ENCODE results near the gene FUT9. TPM values are rescaled to one million over a fixed set of nuclear protein-coding genes. Genes with fewer than 3 reads are reported as not detected.

The FUT9 gene
- polyA plus RNA-seq, 1 donor = 0.03 TPM

GRCh38 chr6:96065213-96065612, 49.4 kb downstream of the FUT9 start:
- H3K4me3 ChIP-seq (ENCODE audit: low read length) = no peak overlapping the region
- H3K9me3 ChIP-seq (ENCODE audit: control insufficient read depth, low read depth, low read length) = no peaks in the 10 kb centered on the region
- 88% methylated on average over 1 of the region's 2 CpGs for WGBS (ENCODE audit: insufficient coverage, low lambda C conversion rate)
- H3K36me3 ChIP-seq (ENCODE audit: control insufficient read depth, insufficient read depth, low read length) = no peaks in the 10 kb centered on the region
- H3K27me3 ChIP-seq (ENCODE audit: control insufficient read depth, insufficient read depth, low read length) = no peaks in the 10 kb centered on the region
- no peak for DNase-seq
- no peak overlapping the region for H3K27ac ChIP-seq (ENCODE audit: low read length)
- no peaks in the 10 kb centered on the region for H3K4me1 ChIP-seq (ENCODE audit: control insufficient read depth, insufficient read depth, low read length)

GRCh38 chr6:96066376-96066775, 50.6 kb downstream of the FUT9 start:
- Histone ChIP-seq H3K27ac (ENCODE audit: low read length) (no peak overlapping the region), H3K4me1 (ENCODE audit: control insufficient read depth, insufficient read depth, low read length) (no peaks in the 10 kb centered on the region), H3K27me3 (ENCODE audit: control insufficient read depth, insufficient read depth, low read length) (no peaks in the 10 kb centered on the region), H3K36me3 (ENCODE audit: control insufficient read depth, insufficient read depth, low read length) (no peaks in the 10 kb centered on the region), H3K9me3 (ENCODE audit: control insufficient read depth, low read depth, low read length) (no peaks in the 10 kb centered on the region), H3K4me3 (ENCODE audit: low read length) (no peak overlapping the region)
- no peak for DNase-seq
- WGBS (ENCODE audit: insufficient coverage, low lambda C conversion rate) = no CpG with 5 or more reads among the region's 1 CpG

- H3K4me1 ChIP-seq (ENCODE audit: control insufficient read depth, insufficient read depth, low read length) = no peaks in the 10 kb centered on the region
- no peak for DNase-seq
- no peak overlapping the region for H3K4me3 ChIP-seq (ENCODE audit: low read length)
- H3K9me3 ChIP-seq (ENCODE audit: control insufficient read depth, low read depth, low read length) = no peaks in the 10 kb centered on the region
- 100% methylated on average over 1 of the region's 3 CpGs for WGBS (ENCODE audit: insufficient coverage, low lambda C conversion rate)
- no peak overlapping the region for H3K27ac ChIP-seq (ENCODE audit: low read length)
- H3K36me3 ChIP-seq (ENCODE audit: control insufficient read depth, insufficient read depth, low read length) = no peaks in the 10 kb centered on the region
- no peaks in the 10 kb centered on the region for H3K27me3 ChIP-seq (ENCODE audit: control insufficient read depth, insufficient read depth, low read length)
Measured at GRCh38 chr6:96073555-96073954, 57.8 kb downstream of the FUT9 start.

DNA sequence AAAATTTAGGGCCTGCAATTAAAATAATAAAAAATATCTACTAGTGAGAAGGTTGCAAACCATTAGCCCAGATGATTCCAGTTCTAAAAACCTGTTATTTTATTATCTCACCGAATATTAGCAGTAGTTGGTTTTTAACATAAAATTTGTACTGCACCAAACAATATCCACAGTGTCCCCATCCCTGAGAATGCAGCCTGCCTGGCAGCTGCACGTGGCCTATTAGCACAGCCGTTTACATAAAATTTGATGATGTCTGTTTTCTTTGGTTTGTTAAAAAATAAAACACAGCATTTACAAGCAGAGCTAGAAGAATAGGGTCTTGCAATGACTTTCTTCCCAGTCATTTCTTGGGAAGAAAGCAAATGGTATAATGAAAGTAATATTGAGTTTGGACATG, 58.2 kb downstream of the FUT9 start:
- Histone ChIP-seq H3K4me1 (ENCODE audit: control insufficient read depth, insufficient read depth, low read length) (no peaks in the 10 kb centered on the region), H3K36me3 (ENCODE audit: control insufficient read depth, insufficient read depth, low read length) (no peaks in the 10 kb centered on the region), H3K27me3 (ENCODE audit: control insufficient read depth, insufficient read depth, low read length) (no peaks in the 10 kb centered on the region), H3K9me3 (ENCODE audit: control insufficient read depth, low read depth, low read length) (no peaks in the 10 kb centered on the region), H3K4me3 (ENCODE audit: low read length) (no peak overlapping the region), H3K27ac (ENCODE audit: low read length) (no peak overlapping the region)
- DNase-seq = no peak
- WGBS (ENCODE audit: insufficient coverage, low lambda C conversion rate) = no CpG with 5 or more reads among the region's 3 CpGs

GRCh38 chr6:96075826-96076225, 60.1 kb downstream of the FUT9 start:
- Histone ChIP-seq H3K9me3 (ENCODE audit: control insufficient read depth, low read depth, low read length) (no peaks in the 10 kb centered on the region), H3K27ac (ENCODE audit: low read length) (no peak overlapping the region), H3K4me1 (ENCODE audit: control insufficient read depth, insufficient read depth, low read length) (no peaks in the 10 kb centered on the region), H3K4me3 (ENCODE audit: low read length) (no peak overlapping the region), H3K27me3 (ENCODE audit: control insufficient read depth, insufficient read depth, low read length) (no peaks in the 10 kb centered on the region), H3K36me3 (ENCODE audit: control insufficient read depth, insufficient read depth, low read length) (no peaks in the 10 kb centered on the region)
- DNase-seq = no peak
- WGBS (ENCODE audit: insufficient coverage, low lambda C conversion rate) = no CpG with 5 or more reads among the region's 1 CpG

DNA sequence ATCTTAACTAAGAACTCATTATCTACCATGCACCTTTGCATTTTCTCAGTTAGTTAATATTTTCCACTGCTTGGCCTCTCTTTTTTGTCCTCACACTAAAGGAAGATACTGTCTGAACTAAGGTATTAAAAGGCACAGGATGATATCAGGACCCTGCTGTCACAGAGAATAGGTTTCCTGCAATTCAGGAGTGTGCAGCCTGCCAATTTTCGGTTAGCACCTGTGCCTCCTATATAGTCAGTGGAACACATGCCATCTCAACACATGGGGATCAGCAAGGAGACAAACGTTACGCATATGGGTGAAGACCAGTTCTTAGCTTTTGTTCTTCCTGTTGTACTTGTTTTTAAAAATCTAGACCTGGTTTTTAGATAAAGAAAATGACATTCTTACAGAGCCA, 71.0 kb downstream of the FUT9 start:
- H3K27ac ChIP-seq (ENCODE audit: low read length) = no peak overlapping the region
- H3K36me3 ChIP-seq (ENCODE audit: control insufficient read depth, insufficient read depth, low read length) = no peaks in the 10 kb centered on the region
- no peaks in the 10 kb centered on the region for H3K4me1 ChIP-seq (ENCODE audit: control insufficient read depth, insufficient read depth, low read length)
- H3K27me3 ChIP-seq (ENCODE audit: control insufficient read depth, insufficient read depth, low read length) = no peaks in the 10 kb centered on the region
- no peak overlapping the region for H3K4me3 ChIP-seq (ENCODE audit: low read length)
- no peaks in the 10 kb centered on the region for H3K9me3 ChIP-seq (ENCODE audit: control insufficient read depth, low read depth, low read length)
- WGBS (ENCODE audit: insufficient coverage, low lambda C conversion rate) = 100% methylated on average over 1 of the region's 3 CpGs
- DNase-seq = no peak

DNA sequence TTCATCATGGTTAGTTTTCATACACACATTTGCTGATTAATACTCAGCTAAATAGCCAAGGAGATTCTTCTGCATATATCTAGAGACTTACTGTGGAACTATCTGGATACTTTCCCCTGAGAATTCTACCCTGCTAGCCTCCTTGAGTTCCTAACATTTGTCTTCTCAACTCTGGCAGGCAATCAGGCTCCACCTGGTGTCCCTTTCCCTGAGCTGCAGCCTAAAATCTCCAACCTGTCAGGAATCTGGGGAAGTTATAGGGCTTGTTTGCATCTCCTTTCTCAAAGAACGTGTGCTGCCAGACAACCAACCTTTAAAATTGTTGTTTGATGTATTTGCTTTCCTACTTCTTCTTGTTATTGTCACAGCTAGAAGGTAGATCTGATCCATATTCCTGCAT, 73.4 kb downstream of the FUT9 start:
- Histone ChIP-seq H3K4me3 (ENCODE audit: low read length) (no peak overlapping the region), H3K4me1 (ENCODE audit: control insufficient read depth, insufficient read depth, low read length) (no peaks in the 10 kb centered on the region), H3K9me3 (ENCODE audit: control insufficient read depth, low read depth, low read length) (no peaks in the 10 kb centered on the region), H3K27me3 (ENCODE audit: control insufficient read depth, insufficient read depth, low read length) (no peaks in the 10 kb centered on the region), H3K27ac (ENCODE audit: low read length) (no peak overlapping the region), H3K36me3 (ENCODE audit: control insufficient read depth, insufficient read depth, low read length) (no peaks in the 10 kb centered on the region)
- DNase-seq = no peak
- WGBS (ENCODE audit: insufficient coverage, low lambda C conversion rate) = no CpG with 5 or more reads among the region's 1 CpG

- Histone ChIP-seq H3K4me1 (ENCODE audit: control insufficient read depth, insufficient read depth, low read length) (no peaks in the 10 kb centered on the region), H3K36me3 (ENCODE audit: control insufficient read depth, insufficient read depth, low read length) (no peaks in the 10 kb centered on the region), H3K4me3 (ENCODE audit: low read length) (no peak overlapping the region), H3K27me3 (ENCODE audit: control insufficient read depth, insufficient read depth, low read length) (no peaks in the 10 kb centered on the region), H3K9me3 (ENCODE audit: control insufficient read depth, low read depth, low read length) (no peaks in the 10 kb centered on the region), H3K27ac (ENCODE audit: low read length) (no peak overlapping the region)
- WGBS (ENCODE audit: insufficient coverage, low lambda C conversion rate) = no CpG with 5 or more reads among the region's 1 CpG
- no peak for DNase-seq
Measured at GRCh38 chr6:96094077-96094476, 78.3 kb downstream of the FUT9 start.

DNA sequence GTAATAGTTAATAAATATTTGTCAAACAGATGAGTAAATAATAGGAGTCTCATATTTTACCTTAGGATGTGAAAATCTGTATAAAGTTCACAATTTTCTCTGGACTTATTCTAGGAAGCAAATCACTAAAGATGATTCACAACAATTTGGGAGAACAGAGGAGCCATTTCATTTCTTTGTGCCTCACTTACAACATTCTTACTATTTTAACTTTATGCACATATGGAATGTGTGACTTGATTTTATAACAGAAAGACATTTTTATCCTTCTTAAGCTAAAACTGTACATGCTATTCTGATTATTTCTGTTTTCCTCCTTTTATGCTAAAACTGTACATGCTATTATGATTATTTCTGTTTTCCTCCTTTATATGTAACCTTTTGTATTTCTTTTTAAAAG, 83.3 kb downstream of the FUT9 start:
- H3K27me3 ChIP-seq (ENCODE audit: control insufficient read depth, insufficient read depth, low read length) = no peaks in the 10 kb centered on the region
- no peak for DNase-seq
- H3K4me3 ChIP-seq (ENCODE audit: low read length) = no peak overlapping the region
- no peak overlapping the region for H3K27ac ChIP-seq (ENCODE audit: low read length)
- no peaks in the 10 kb centered on the region for H3K4me1 ChIP-seq (ENCODE audit: control insufficient read depth, insufficient read depth, low read length)
- H3K9me3 ChIP-seq (ENCODE audit: control insufficient read depth, low read depth, low read length) = no peaks in the 10 kb centered on the region
- no peaks in the 10 kb centered on the region for H3K36me3 ChIP-seq (ENCODE audit: control insufficient read depth, insufficient read depth, low read length)

- Histone ChIP-seq H3K36me3 (ENCODE audit: control insufficient read depth, insufficient read depth, low read length) (no peaks in the 10 kb centered on the region), H3K27me3 (ENCODE audit: control insufficient read depth, insufficient read depth, low read length) (no peaks in the 10 kb centered on the region), H3K4me3 (ENCODE audit: low read length) (no peak overlapping the region), H3K27ac (ENCODE audit: low read length) (no peak overlapping the region), H3K9me3 (ENCODE audit: control insufficient read depth, low read depth, low read length) (no peaks in the 10 kb centered on the region), H3K4me1 (ENCODE audit: control insufficient read depth, insufficient read depth, low read length) (no peaks in the 10 kb centered on the region)
- WGBS (ENCODE audit: insufficient coverage, low lambda C conversion rate) = 83% methylated on average over 1 of the region's 2 CpGs
- no peak for DNase-seq
Measured at GRCh38 chr6:96101564-96101963, 85.8 kb downstream of the FUT9 start.

DNA sequence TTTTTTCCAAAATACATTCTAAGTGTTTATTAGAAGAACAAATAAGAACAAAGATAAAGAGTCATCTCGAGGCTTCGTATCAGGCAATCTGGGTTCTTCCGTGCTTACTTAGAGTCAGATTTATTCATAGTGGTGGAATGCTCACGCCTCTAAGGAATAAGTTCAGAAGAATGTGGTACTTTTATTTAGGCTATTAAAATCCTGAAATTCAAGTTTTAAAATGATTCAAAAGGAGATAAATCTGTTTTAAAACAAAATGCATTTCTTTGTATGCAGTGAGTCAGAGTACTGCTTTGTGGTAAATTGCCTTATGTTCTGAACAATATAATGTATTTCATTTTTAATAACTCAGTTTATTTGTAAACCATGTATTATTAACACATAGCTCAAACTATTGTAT, 89.1 kb downstream of the FUT9 start:
- H3K27me3 ChIP-seq (ENCODE audit: control insufficient read depth, insufficient read depth, low read length) = no peaks in the 10 kb centered on the region
- DNase-seq = no peak
- H3K36me3 ChIP-seq (ENCODE audit: control insufficient read depth, insufficient read depth, low read length) = no peaks in the 10 kb centered on the region
- H3K4me1 ChIP-seq (ENCODE audit: control insufficient read depth, insufficient read depth, low read length) = no peaks in the 10 kb centered on the region
- H3K4me3 ChIP-seq (ENCODE audit: low read length) = no peak overlapping the region
- H3K9me3 ChIP-seq (ENCODE audit: control insufficient read depth, low read depth, low read length) = no peaks in the 10 kb centered on the region
- 91% methylated on average over 4 of the region's 4 CpGs for WGBS (ENCODE audit: insufficient coverage, low lambda C conversion rate)
- no peak overlapping the region for H3K27ac ChIP-seq (ENCODE audit: low read length)
